ENCODE measurements around the gene CERK. TPM values are rescaled to one million over a fixed set of nuclear protein-coding genes. Genes with fewer than 3 reads are reported as not detected.
A peak's percentile ranks its signal among the peaks of the same experiment; 100 is the strongest.

CERK gene
- total and polyA plus RNA-seq, 8 donors = 12.7 to 32.7 (median 29.5) TPM

GRCh38 chr22:46708766-46709330 lies 29.2 kb downstream of the CERK start:
- peaks cover 0 to 7% (median 0%) of the 10 kb centered on the region in 3 donors for H3K4me1 ChIP-seq
- H3K4me3 ChIP-seq = no peak overlapping the region
- WGBS, 2 donors = 94 to 97% methylated on average over 17 of the region's 17 CpGs
- ATAC-seq (no peak), DNase-seq (peak in 1 of 6 donors; percentile 61), FAIRE-seq (no peak)
- intact Hi-C loops (cut with DNase I) = no loop called here
- H3K27ac ChIP-seq = no peak overlapping the region
- H3K9me3 ChIP-seq = no peaks in the 10 kb centered on the region
- no peaks in the 10 kb centered on the region for H3K27me3 ChIP-seq
- peaks cover 4 to 60% (median 12%) of the 10 kb centered on the region in 3 donors for H3K36me3 ChIP-seq
- TF ChIP-seq CTCF (IDR thresholded peaks at IDR 0.05) = no peak

- ATAC-seq (peak; percentile 85 to 93 (median 89)), DNase-seq (peak in 4 of 6 donors; percentile 63 to 80 (median 68)), FAIRE-seq (no peak)
- Histone ChIP-seq H3K27me3 (no peaks in the 10 kb centered on the region), H3K9me3 (no peaks in the 10 kb centered on the region), H3K36me3 (peaks cover 4 to 60% (median 12%) of the 10 kb centered on the region in 3 donors), H3K27ac (no peak overlapping the region), H3K4me3 (no peak overlapping the region), H3K4me1 (peaks cover 0 to 7% (median 0%) of the 10 kb centered on the region in 3 donors)
- no peak for TF ChIP-seq CTCF (IDR thresholded peaks at IDR 0.05)
- WGBS, 2 donors = 48 to 51% methylated on average over 32 of the region's 32 CpGs
- intact Hi-C loops (cut with DNase I) = no loop called here
Observed at GRCh38 chr22:46707827-46708570, 30.1 kb downstream of the CERK start.

GRCh38 chr22:46707305-46707704 lies 30.7 kb downstream of the CERK start:
- Histone ChIP-seq H3K27me3 (no peaks in the 10 kb centered on the region), H3K27ac (no peak overlapping the region), H3K36me3 (peaks cover 4 to 66% (median 12%) of the 10 kb centered on the region in 3 donors), H3K4me3 (no peak overlapping the region), H3K9me3 (no peaks in the 10 kb centered on the region), H3K4me1 (peaks cover 0 to 7% (median 0%) of the 10 kb centered on the region in 3 donors)
- DNase-seq = peak in 1 of 6 donors; percentile 64
- WGBS, 2 donors = 91 to 93% methylated on average over 13 of the region's 13 CpGs
- intact Hi-C loops (cut with DNase I) = no loop called here
- no peak for TF ChIP-seq CTCF (IDR thresholded peaks at IDR 0.05)
- no peak for ATAC-seq
- no peak for FAIRE-seq

- Histone ChIP-seq H3K27me3 (no peaks in the 10 kb centered on the region), H3K9me3 (no peaks in the 10 kb centered on the region), H3K4me3 (no peak overlapping the region), H3K36me3 (peaks cover 0 to 62% (median 12%) of the 10 kb centered on the region in 3 donors), H3K27ac (no peak overlapping the region), H3K4me1 (peaks cover 0 to 7% (median 0%) of the 10 kb centered on the region in 3 donors)
- FAIRE-seq = no peak
- intact Hi-C loops (cut with DNase I) = no loop called here
- ATAC-seq = no peak
- no peak for TF ChIP-seq CTCF (IDR thresholded peaks at IDR 0.05)
- peak in 1 of 6 donors; percentile 45 for DNase-seq
- WGBS, 2 donors = 96% methylated on average over 12 of the region's 12 CpGs
Observed at GRCh38 chr22:46706060-46706459, 32.0 kb downstream of the CERK start.

- WGBS, 2 donors = 96% methylated on average over 6 of the region's 6 CpGs
- Histone ChIP-seq H3K27ac (no peak overlapping the region), H3K4me1 (peaks cover 0 to 7% (median 0%) of the 10 kb centered on the region in 3 donors), H3K4me3 (no peak overlapping the region), H3K27me3 (no peaks in the 10 kb centered on the region), H3K9me3 (no peaks in the 10 kb centered on the region), H3K36me3 (peaks cover 0 to 55% (median 12%) of the 10 kb centered on the region in 3 donors)
- FAIRE-seq = no peak
- no peak for DNase-seq
- no peak for TF ChIP-seq CTCF (IDR thresholded peaks at IDR 0.05)
- no peak for ATAC-seq
- intact Hi-C loops (cut with DNase I) = no loop called here
Observed at GRCh38 chr22:46703996-46704370, 34.1 kb downstream of the CERK start.
